GM12892 (cell line): ENCODE measurements around the gene ODC1.

Source experiments
- POLR2A ChIP-seq: IDR thresholded peaks from 2 replicates; pipeline ENCODE4 v1.6.1; 2011; ENCODE audit warnings: low read depth, low read length, control low read depth
- POLR2AphosphoS5 ChIP-seq: IDR thresholded peaks from 2 replicates; pipeline ENCODE4 v1.6.1; 2011; ENCODE audit warnings: low read depth, low read length, control low read depth

- TF ChIP-seq POLR2AphosphoS5 (no peak), POLR2A (no peak)
Measured at GRCh38 chr2:10396464-10396863, 51.7 kb downstream of the ODC1 start.
